DMS153 treated with DMSO at 0.1 percent for 48 hours (cell line): ENCODE measurements around the gene PPARA.
"Not testable (repeated sequence)": the region's sequence is repeated elsewhere in the genome, so short reads cannot be mapped to it uniquely, and the experiment has no call there.

Experiments used
- DNase-seq: peaks from one replicate; lab custom pipeline; 2025; ENCODE audit not compliant: unreplicated experiment; lab: John Stamatoyannopoulos, UW

PPARA gene

GRCh38 chr22:46240506-46240905, 90.2 kb downstream of the PPARA start:
- DNase-seq, result no peak

GRCh38 chr22:46240907-46241306, 90.6 kb downstream of the PPARA start:
- DNase-seq, result no peak

GRCh38 chr22:46241396-46242007, 91.2 kb downstream of the PPARA start:
- DNase-seq, result no peak

- DNase-seq, result no peak
These were observed 91.8 kb downstream of the PPARA start for GRCh38 chr22:46242076-46242475.

GRCh38 chr22:46244771-46245170, 94.4 kb downstream of the PPARA start:
- no peak for DNase-seq

GRCh38 chr22:46245511-46245910, 95.2 kb downstream of the PPARA start:
- DNase-seq, result peak; percentile 39

- no peak for DNase-seq
These were observed 95.9 kb downstream of the PPARA start for GRCh38 chr22:46246178-46246577.

GRCh38 chr22:46247443-46247975, 97.2 kb downstream of the PPARA start:
- DNase-seq, result no peak

- peak; percentile 78 for DNase-seq
These were observed 99.9 kb downstream of the PPARA start, which contains the start of gene CDPF1 for GRCh38 chr22:46250035-46250782. Gene CDPF1 (minus strand): TSS chr22:46250293. CDS start chr22:46248284, 2,009 bp downstream.

GRCh38 chr22:46250783-46251125, 100.4 kb downstream of the PPARA start:
- no peak for DNase-seq

GRCh38 chr22:46251266-46251665, 100.9 kb downstream of the PPARA start:
- no peak for DNase-seq

GRCh38 chr22:46251816-46252380, 101.6 kb downstream of the PPARA start:
- no peak for DNase-seq

- no peak for DNase-seq
These were observed 106.1 kb downstream of the PPARA start for GRCh38 chr22:46256358-46256958.

- DNase-seq, result no peak
These were observed 109.0 kb downstream of the PPARA start for GRCh38 chr22:46259374-46259773.

GRCh38 chr22:46260038-46260437, 109.7 kb downstream of the PPARA start:
- no peak for DNase-seq

- no peak for DNase-seq
These were observed 112.3 kb downstream of the PPARA start for GRCh38 chr22:46262449-46263215.

GRCh38 chr22:46263216-46263590, 112.9 kb downstream of the PPARA start, which contains the start of gene PKDREJ:
Gene PKDREJ (minus strand): TSS chr22:46263343. CDS start chr22:46263322, 21 bp downstream.
- DNase-seq, result no peak

- not testable (repeated sequence) for DNase-seq
These were observed 114.2 kb downstream of the PPARA start for GRCh38 chr22:46264520-46264919.

- not testable (repeated sequence) for DNase-seq
These were observed 115.3 kb downstream of the PPARA start for GRCh38 chr22:46265627-46266026.

- peak; percentile 7 for DNase-seq
These were observed 117.3 kb downstream of the PPARA start, which contains the start of gene TTC38 for GRCh38 chr22:46267431-46268279. Gene TTC38 (plus strand): TSS chr22:46268008. CDS start chr22:46268040, 32 bp downstream.
